SK-N-SH (cell line): ENCODE measurements around the gene TMEM87B. TPM values are rescaled to one million over a fixed set of nuclear protein-coding genes. Genes with fewer than 3 reads are reported as not detected.

Source experiments
- CTCF ChIA-PET: fragments of 300-600, 350-600 bp; formaldehyde crosslinking; extraction: SDS; loops from one replicate; lab custom pipeline; 2021; lab: Yijun Ruan, JAX
- POLR2A ChIA-PET: fragments of 350-600 bp; sonication (Branson Sonifier 250); formaldehyde crosslinking; extraction: SDS; loops from one replicate; lab custom pipeline; 2020; ENCODE audit warnings: antibody characterized with exemption, inconsistent platforms; lab: Yijun Ruan, JAX
- DNase-seq: peaks from one replicate; pipeline ENCODE4 v3.0.0; 2012
- H2AFZ ChIP-seq: fragments of 200-600 bp; sonication (generic); 2 replicates; pipeline ENCODE4 v1.8.1; 2016; ENCODE audit warnings: antibody characterized with exemption, mild to moderate bottlenecking, low read depth
- H3F3A ChIP-seq: fragments of 200-600 bp; sonication (generic); replicated peaks from 2 replicates; pipeline ENCODE3; 2016; ENCODE audit warnings: antibody characterized with exemption, mild to moderate bottlenecking; ENCODE audit not compliant: insufficient read depth
- H3K27ac ChIP-seq, 2 experiments: fragments of 200-500 bp in 1 of 2; fragments of 200-600 bp in 1 of 2; sonication (Bioruptor generic) in 1 of 2; sonication (generic), shearing (Covaris generic) in 1 of 2; 2 replicates each; pipeline versions ENCODE4 v1.5.1 to v1.6.1; 2014 to 2016; ENCODE audit warnings: low read depth in 2 of 2, inconsistent platforms in 1 of 2, low read length in 1 of 2, mild to moderate bottlenecking in 1 of 2, mixed read lengths in 1 of 2
- H3K27me3 ChIP-seq: fragments of 200-600 bp; sonication (generic), shearing (Covaris generic); 2 replicates; pipeline ENCODE4 v1.6.1; 2016; ENCODE audit warnings: mixed run types; ENCODE audit not compliant: insufficient read depth
- H3K36me3 ChIP-seq, 2 experiments: fragments of 200-500 bp in 1 of 2; fragments of 200-600 bp in 1 of 2; sonication (Bioruptor generic) in 1 of 2; sonication (generic) in 1 of 2; replicated peaks in 1 of 2; 2 replicates each; pipeline versions ENCODE3 to v1.5.1; 2014 to 2016; ENCODE audit warnings: low read length in 1 of 2, mild to moderate bottlenecking in 1 of 2; ENCODE audit not compliant: insufficient read depth in 2 of 2, control insufficient read depth in 1 of 2
- H3K4me1 ChIP-seq, 2 experiments: fragments of 200-500 bp in 1 of 2; fragments of 200-600 bp in 1 of 2; sonication (Bioruptor generic) in 1 of 2; sonication (generic), shearing (Covaris generic) in 1 of 2; 2 replicates each; pipeline versions ENCODE4 v1.5.1 to v1.6.1; 2014 to 2016; ENCODE audit warnings: low read depth in 1 of 2, low read length in 1 of 2, mixed run types in 1 of 2; ENCODE audit not compliant: insufficient read depth in 2 of 2, control insufficient read depth in 1 of 2
- H3K4me2 ChIP-seq: fragments of 200-600 bp; sonication (generic), shearing (Covaris generic); 2 replicates; pipeline ENCODE4 v1.6.1; 2017; ENCODE audit warnings: mixed run types
- H3K4me3 ChIP-seq, 2 experiments: fragments of 200-500 bp in 1 of 2; fragments of 200-600 bp in 1 of 2; sonication (Bioruptor generic) in 1 of 2; sonication (generic), shearing (Covaris generic) in 1 of 2; 2 replicates each; pipeline versions ENCODE4 v1.5.1 to v1.8.1; 2014 to 2016; ENCODE audit warnings: low read depth in 2 of 2, inconsistent platforms in 1 of 2, low read length in 1 of 2, mild to moderate bottlenecking in 1 of 2, mixed read lengths in 1 of 2, moderate library complexity in 1 of 2
- H3K79me2 ChIP-seq: fragments of 200-600 bp; sonication (generic); 2 replicates; pipeline ENCODE4 v1.8.1; 2017; ENCODE audit warnings: mild to moderate bottlenecking; ENCODE audit not compliant: insufficient read depth
- H3K9ac ChIP-seq: fragments of 200-600 bp; sonication (generic); 2 replicates; pipeline ENCODE4 v1.6.1; 2017; ENCODE audit warnings: mixed run types
- H3K9me2 ChIP-seq: fragments of 200-600 bp; sonication (generic); 2 replicates; pipeline ENCODE4 v1.6.1; 2017; ENCODE audit warnings: mixed run types
- H3K9me3 ChIP-seq: fragments of 200-600 bp; sonication (generic); 2 replicates; pipeline ENCODE4 v1.6.1; 2017; ENCODE audit warnings: mixed run types, mild to moderate bottlenecking, moderate library complexity
- H4K20me1 ChIP-seq: fragments of 200-600 bp; sonication (generic); 2 replicates; pipeline ENCODE4 v1.6.1; 2017; ENCODE audit warnings: mild to moderate bottlenecking, mixed run types; ENCODE audit not compliant: insufficient read depth
- EP300 ChIP-seq, 2 experiments: IDR thresholded peaks; 2 replicates each; pipeline versions ENCODE4 v1.4.0 to v1.6.1; 2012; ENCODE audit warnings: borderline replicate concordance in 1 of 2, low read depth in 1 of 2, low read length in 1 of 2
- EZH2phosphoT487 ChIP-seq: fragments of 200-600 bp; sonication (generic); IDR thresholded peaks from 2 replicates; pipeline ENCODE4 v1.6.1; 2017; ENCODE audit warnings: low read depth, mixed run types, mild to moderate bottlenecking, antibody characterized with exemption, moderate library complexity, borderline replicate concordance
- FOSL2 ChIP-seq: IDR thresholded peaks from 2 replicates; pipeline ENCODE4 v1.4.0; 2012; ENCODE audit warnings: low read depth, mild to moderate bottlenecking, moderate library complexity, borderline replicate concordance
- FOXM1 ChIP-seq: IDR thresholded peaks from 2 replicates; pipeline ENCODE4 v1.4.0; 2012; ENCODE audit warnings: low read depth, mild to moderate bottlenecking
- GABPA ChIP-seq: IDR thresholded peaks from 2 replicates; pipeline ENCODE4 v1.4.0; 2012; ENCODE audit warnings: low read depth, mild to moderate bottlenecking
- MEF2A ChIP-seq: IDR thresholded peaks from 2 replicates; pipeline ENCODE4 v1.4.0; 2012; ENCODE audit warnings: low read depth, borderline replicate concordance
- NFIC ChIP-seq: IDR thresholded peaks from 2 replicates; pipeline ENCODE4 v1.4.0; 2012; ENCODE audit warnings: borderline replicate concordance
- NRF1 ChIP-seq: IDR thresholded peaks from 2 replicates; pipeline ENCODE4 v1.6.1; 2012; ENCODE audit warnings: low read depth, mild to moderate bottlenecking, low read length
- POLR2AphosphoS5 ChIP-seq: IDR thresholded peaks from 2 replicates; pipeline ENCODE4 v1.6.1; 2012; ENCODE audit warnings: low read depth, low read length
- RAD21 ChIP-seq: IDR thresholded peaks from 2 replicates; pipeline ENCODE4 v1.6.1; 2012; ENCODE audit warnings: mild to moderate bottlenecking, low read length
- RCOR1 ChIP-seq: fragments of 150-350 bp; IDR thresholded peaks from 2 replicates; pipeline ENCODE4 v1.6.1; 2017; ENCODE audit warnings: antibody characterized with exemption, low read length
- RXRA ChIP-seq: IDR thresholded peaks from 2 replicates; pipeline ENCODE4 v1.4.0; 2012; ENCODE audit warnings: low read depth, mild to moderate bottlenecking, borderline replicate concordance
- SIN3A ChIP-seq: IDR thresholded peaks from 2 replicates; pipeline ENCODE4 v1.6.1; 2012; ENCODE audit warnings: low read depth, mild to moderate bottlenecking, low read length, moderate library complexity, borderline replicate concordance
- SMC3 ChIP-seq: IDR thresholded peaks from 2 replicates; pipeline ENCODE4 v1.6.1; 2012; ENCODE audit warnings: low read depth, low read length, improper control_type of control experiment
- YY1 ChIP-seq: IDR thresholded peaks from 2 replicates; pipeline ENCODE4 v1.4.0; 2012; ENCODE audit warnings: low read depth, mild to moderate bottlenecking
- WGBS: methylation state at CpG from one replicate; pipeline ENCODE4 v1.1.6; 2017; ENCODE audit warnings: low lambda C conversion rate; 5-methylcytosine and 5-hydroxymethylcytosine counted together
- polyA plus RNA-seq, 3 experiments: library from polyadenylated mRNA; depleted of rRNA; stranded (reverse); fragments of >200 nt; gene quantifications; 2 replicates each; pipeline ENCODE4 v1.2.3, GENCODE V29; 2012
- TF ChIP-seq, protein P1 (sequence below): IDR thresholded peaks from 2 replicates; pipeline ENCODE4 v1.4.0; 2012; ENCODE audit warnings: low read depth, borderline replicate concordance
- TF ChIP-seq, protein P2 (sequence below): fragments of 200-600 bp; sonication (generic); IDR thresholded peaks from 2 replicates; pipeline ENCODE4 v1.6.1; 2017; ENCODE audit warnings: antibody characterized with exemption, mild to moderate bottlenecking, moderate library complexity
- TF ChIP-seq, protein P3 (sequence below): IDR thresholded peaks from 2 replicates; pipeline ENCODE4; 2012
- TF ChIP-seq, protein P4 (sequence below): IDR thresholded peaks from 2 replicates; pipeline ENCODE4 v1.4.0; 2012; ENCODE audit warnings: low read depth

TMEM87B gene
- polyA plus RNA-seq, 1 of the 3 experiments (the other 2 are of a cell fraction), result 7.9 TPM

DNA sequence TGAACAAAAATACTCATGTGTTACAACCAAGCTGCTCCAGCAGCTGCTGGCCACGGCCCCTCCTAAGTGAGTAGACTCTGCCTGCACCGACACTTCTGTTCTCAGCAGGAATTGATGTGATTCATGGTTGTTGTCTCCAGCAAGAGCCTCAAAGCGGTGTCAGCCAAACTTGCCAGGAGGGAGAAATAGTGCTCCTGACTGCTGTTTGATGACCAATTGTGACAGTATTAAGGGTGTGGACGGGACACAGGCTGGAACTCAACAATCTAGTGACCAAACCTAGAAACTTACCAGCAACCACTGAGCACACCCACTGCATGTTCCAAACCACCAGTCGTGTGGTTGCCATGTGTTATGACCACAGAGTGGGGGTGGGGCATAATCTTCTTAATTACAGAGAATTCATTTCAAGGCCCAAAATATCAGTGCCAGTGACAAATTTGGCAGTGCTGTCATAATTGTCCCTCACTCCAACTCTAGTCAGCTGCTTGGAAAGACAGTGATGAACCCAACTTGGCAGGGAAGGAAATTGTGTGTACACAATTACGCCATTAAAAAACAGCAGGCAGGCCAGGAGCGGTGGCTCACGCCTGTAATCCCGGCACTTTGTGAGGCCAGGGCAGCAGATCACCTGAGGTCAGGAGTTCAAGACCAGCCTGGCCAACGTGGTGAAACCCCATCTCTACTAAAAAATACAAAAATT lies 113.5 kb downstream of the TMEM87B start:
- DNase-seq, result no peak
- Histone ChIP-seq H3K79me2 (no peaks in the 10 kb centered on the region), H3K9me3 (no peaks in the 10 kb centered on the region), H3K4me1 (peaks cover 0 to 1% of the 10 kb centered on the region in 2 experiments; a peak in 2 of 4 replicates), H3K4me2 (no peak overlapping the region), H3K9me2 (no peaks in the 10 kb centered on the region), H3K4me3 (no peak overlapping the region), H3K9ac (no peak overlapping the region), H3K27me3 (no peaks in the 10 kb centered on the region), H3K27ac (no peak overlapping the region), H2AFZ (no peak overlapping the region), H3K36me3 (no peaks in the 10 kb centered on the region), H4K20me1 (no peaks in the 10 kb centered on the region), H3F3A (no peaks in the 10 kb centered on the region)
- ChIA-PET POLR2A (no interaction called here), CTCF (no interaction called here)
- WGBS, result 85% methylated on average over 10 of the region's 10 CpGs
- TF ChIP-seq SIN3A (no peak), FOXM1 (no peak), RCOR1 (no peak), FOSL2 (no peak), YY1 (no peak), EZH2phosphoT487 (no peak), NRF1 (no peak), RAD21 (no peak), POLR2AphosphoS5 (no peak), NFIC (no peak), GABPA (no peak), SMC3 (no peak), MEF2A (no peak), EP300 (IDR thresholded peaks at IDR 0.05; ENCODE audit: borderline replicate concordance in 1 of 2, low read depth in 1 of 2, low read length in 1 of 2) (no peak), RXRA (no peak)
- TF ChIP-seq, protein P1, sequence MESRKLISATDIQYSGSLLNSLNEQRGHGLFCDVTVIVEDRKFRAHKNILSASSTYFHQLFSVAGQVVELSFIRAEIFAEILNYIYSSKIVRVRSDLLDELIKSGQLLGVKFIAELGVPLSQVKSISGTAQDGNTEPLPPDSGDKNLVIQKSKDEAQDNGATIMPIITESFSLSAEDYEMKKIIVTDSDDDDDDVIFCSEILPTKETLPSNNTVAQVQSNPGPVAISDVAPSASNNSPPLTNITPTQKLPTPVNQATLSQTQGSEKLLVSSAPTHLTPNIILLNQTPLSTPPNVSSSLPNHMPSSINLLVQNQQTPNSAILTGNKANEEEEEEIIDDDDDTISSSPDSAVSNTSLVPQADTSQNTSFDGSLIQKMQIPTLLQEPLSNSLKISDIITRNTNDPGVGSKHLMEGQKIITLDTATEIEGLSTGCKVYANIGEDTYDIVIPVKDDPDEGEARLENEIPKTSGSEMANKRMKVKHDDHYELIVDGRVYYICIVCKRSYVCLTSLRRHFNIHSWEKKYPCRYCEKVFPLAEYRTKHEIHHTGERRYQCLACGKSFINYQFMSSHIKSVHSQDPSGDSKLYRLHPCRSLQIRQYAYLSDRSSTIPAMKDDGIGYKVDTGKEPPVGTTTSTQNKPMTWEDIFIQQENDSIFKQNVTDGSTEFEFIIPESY, result no peak
- TF ChIP-seq, protein P2, sequence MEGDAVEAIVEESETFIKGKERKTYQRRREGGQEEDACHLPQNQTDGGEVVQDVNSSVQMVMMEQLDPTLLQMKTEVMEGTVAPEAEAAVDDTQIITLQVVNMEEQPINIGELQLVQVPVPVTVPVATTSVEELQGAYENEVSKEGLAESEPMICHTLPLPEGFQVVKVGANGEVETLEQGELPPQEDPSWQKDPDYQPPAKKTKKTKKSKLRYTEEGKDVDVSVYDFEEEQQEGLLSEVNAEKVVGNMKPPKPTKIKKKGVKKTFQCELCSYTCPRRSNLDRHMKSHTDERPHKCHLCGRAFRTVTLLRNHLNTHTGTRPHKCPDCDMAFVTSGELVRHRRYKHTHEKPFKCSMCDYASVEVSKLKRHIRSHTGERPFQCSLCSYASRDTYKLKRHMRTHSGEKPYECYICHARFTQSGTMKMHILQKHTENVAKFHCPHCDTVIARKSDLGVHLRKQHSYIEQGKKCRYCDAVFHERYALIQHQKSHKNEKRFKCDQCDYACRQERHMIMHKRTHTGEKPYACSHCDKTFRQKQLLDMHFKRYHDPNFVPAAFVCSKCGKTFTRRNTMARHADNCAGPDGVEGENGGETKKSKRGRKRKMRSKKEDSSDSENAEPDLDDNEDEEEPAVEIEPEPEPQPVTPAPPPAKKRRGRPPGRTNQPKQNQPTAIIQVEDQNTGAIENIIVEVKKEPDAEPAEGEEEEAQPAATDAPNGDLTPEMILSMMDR, result no peak
- TF ChIP-seq, protein P3, sequence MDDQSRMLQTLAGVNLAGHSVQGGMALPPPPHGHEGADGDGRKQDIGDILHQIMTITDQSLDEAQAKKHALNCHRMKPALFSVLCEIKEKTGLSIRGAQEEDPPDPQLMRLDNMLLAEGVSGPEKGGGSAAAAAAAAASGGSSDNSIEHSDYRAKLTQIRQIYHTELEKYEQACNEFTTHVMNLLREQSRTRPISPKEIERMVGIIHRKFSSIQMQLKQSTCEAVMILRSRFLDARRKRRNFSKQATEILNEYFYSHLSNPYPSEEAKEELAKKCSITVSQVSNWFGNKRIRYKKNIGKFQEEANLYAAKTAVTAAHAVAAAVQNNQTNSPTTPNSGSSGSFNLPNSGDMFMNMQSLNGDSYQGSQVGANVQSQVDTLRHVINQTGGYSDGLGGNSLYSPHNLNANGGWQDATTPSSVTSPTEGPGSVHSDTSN, result no peak
- TF ChIP-seq, protein P4, sequence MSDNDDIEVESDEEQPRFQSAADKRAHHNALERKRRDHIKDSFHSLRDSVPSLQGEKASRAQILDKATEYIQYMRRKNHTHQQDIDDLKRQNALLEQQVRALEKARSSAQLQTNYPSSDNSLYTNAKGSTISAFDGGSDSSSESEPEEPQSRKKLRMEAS, result no peak

Other genes starting within 250 kb of the TMEM87B start
- 16.0 and 22.4 TPM in 2 replicates for gene ANAPC1, start 171.1 kb upstream of the TMEM87B start, polyA plus RNA-seq (2012; rRNA removed)
- gene MERTK, start 156.7 kb upstream of the TMEM87B start, polyA plus RNA-seq (2012; rRNA removed), result 9.6 and 12.4 TPM in 2 replicates
- gene FBLN7, start 83.1 kb downstream of the TMEM87B start, polyA plus RNA-seq (2012; rRNA removed), result 1.8 and 4.4 TPM in 2 replicates
- gene ZC3H8, start 199.8 kb downstream of the TMEM87B start, polyA plus RNA-seq (2012; rRNA removed), result 3.0 and 3.3 TPM in 2 replicates
- 0.71 and 0.86 TPM in 2 replicates for gene ZC3H6, start 220.3 kb downstream of the TMEM87B start, polyA plus RNA-seq (2012; rRNA removed)